BJ (cell line): ENCODE data around the gene RSAD1. TPM values are rescaled to one million over a fixed set of nuclear protein-coding genes. Genes with fewer than 3 reads are reported as not detected.

Experiments
- CTCF ChIA-PET: fragments of 350-600 bp; formaldehyde crosslinking; extraction: SDS; loops from one replicate; lab custom pipeline; 2021; ENCODE audit warnings: antibody characterized with exemption, inconsistent platforms; lab: Yijun Ruan, JAX
- POLR2A ChIA-PET: fragments of 300-600 bp; sonication (Branson Sonifier 250); formaldehyde crosslinking; extraction: SDS; loops from one replicate; lab custom pipeline; 2021; ENCODE audit warnings: antibody characterized with exemption; lab: Charles Lee
- DNase-seq: peaks from one replicate; pipeline ENCODE4 v3.0.0-alpha.2; 2011; ENCODE audit warnings: low read depth
- H3K27me3 ChIP-seq: 2 replicates; pipeline ENCODE4 v1.6.0; 2011; ENCODE audit warnings: low read length; ENCODE audit not compliant: control insufficient read depth, insufficient read depth
- H3K36me3 ChIP-seq: 2 replicates; pipeline ENCODE4 v1.5.1; 2011; ENCODE audit warnings: low read length; ENCODE audit not compliant: control insufficient read depth, insufficient read depth
- H3K4me3 ChIP-seq: 2 replicates; pipeline ENCODE4 v1.5.1; 2011; ENCODE audit warnings: low read depth, mild to moderate bottlenecking, control low read depth, low read length
- polyA plus RNA-seq: library from polyadenylated mRNA; depleted of rRNA; stranded (reverse); fragments of >200 nt; gene quantifications from 2 replicates; pipeline ENCODE4 v1.2.3, GENCODE V29; 2011
- TF ChIP-seq, protein P1 (sequence below): IDR thresholded peaks from 2 replicates; pipeline ENCODE4 v1.5.1; 2011; ENCODE audit warnings: low read depth, mild to moderate bottlenecking, control low read depth, inconsistent platforms, low read length, moderate library complexity; ENCODE audit not compliant: insufficient read depth

Gene RSAD1
- polyA plus RNA-seq, 1 experiment: 22.6 TPM

DNA sequence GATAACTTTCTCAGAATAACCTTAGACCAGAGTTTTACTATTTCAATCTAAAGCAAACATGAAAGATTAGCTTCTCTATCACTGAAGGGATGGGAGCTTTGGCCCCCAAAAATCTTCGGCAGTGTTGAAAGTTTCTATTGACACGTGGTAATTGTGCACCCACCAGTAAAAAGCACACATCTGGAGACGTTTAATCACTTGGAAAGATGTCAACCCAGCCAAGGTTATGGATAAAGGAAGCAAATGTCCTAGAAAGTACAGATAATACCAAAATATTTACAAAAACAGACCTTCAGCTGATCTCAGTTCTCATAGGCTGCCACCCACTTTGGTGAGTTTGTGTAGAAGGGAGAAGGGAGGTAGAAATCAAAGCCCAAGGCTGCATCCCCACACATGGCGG, 34.8 kb downstream of the RSAD1 start:
- no peak overlapping the region for H3K4me3 ChIP-seq
- peaks cover 2% of the 10 kb centered on the region; the same call in 1 of the 2 replicates for H3K27me3 ChIP-seq
- H3K36me3 ChIP-seq: no peaks in the 10 kb centered on the region
- ChIA-PET CTCF (interaction anchor here (0.8 kb wide), 1 partner anchor 29 kb away, joined by 3 read pairs; no protein-coding TSS in a partner anchor), POLR2A (no interaction called here)
- DNase-seq: no peak
- TF ChIP-seq, protein P1, sequence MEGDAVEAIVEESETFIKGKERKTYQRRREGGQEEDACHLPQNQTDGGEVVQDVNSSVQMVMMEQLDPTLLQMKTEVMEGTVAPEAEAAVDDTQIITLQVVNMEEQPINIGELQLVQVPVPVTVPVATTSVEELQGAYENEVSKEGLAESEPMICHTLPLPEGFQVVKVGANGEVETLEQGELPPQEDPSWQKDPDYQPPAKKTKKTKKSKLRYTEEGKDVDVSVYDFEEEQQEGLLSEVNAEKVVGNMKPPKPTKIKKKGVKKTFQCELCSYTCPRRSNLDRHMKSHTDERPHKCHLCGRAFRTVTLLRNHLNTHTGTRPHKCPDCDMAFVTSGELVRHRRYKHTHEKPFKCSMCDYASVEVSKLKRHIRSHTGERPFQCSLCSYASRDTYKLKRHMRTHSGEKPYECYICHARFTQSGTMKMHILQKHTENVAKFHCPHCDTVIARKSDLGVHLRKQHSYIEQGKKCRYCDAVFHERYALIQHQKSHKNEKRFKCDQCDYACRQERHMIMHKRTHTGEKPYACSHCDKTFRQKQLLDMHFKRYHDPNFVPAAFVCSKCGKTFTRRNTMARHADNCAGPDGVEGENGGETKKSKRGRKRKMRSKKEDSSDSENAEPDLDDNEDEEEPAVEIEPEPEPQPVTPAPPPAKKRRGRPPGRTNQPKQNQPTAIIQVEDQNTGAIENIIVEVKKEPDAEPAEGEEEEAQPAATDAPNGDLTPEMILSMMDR: no peak

- ChIA-PET POLR2A (no interaction called here), CTCF (interaction anchor here (0.8 to 3.5 kb wide), 3 partner anchors 8 to 36 kb away, joined by 3 to 14 read pairs (median 3); no protein-coding TSS in a partner anchor)
- no peak overlapping the region for H3K4me3 ChIP-seq
- no peaks in the 10 kb centered on the region for H3K36me3 ChIP-seq
- no peak for DNase-seq
- TF ChIP-seq, protein P1: no peak
- H3K27me3 ChIP-seq: peaks cover 2% of the 10 kb centered on the region; the same call in 1 of the 2 replicates
These were observed 35.7 kb downstream of the RSAD1 start for GRCh38 chr17:50514388-50514787.

DNA sequence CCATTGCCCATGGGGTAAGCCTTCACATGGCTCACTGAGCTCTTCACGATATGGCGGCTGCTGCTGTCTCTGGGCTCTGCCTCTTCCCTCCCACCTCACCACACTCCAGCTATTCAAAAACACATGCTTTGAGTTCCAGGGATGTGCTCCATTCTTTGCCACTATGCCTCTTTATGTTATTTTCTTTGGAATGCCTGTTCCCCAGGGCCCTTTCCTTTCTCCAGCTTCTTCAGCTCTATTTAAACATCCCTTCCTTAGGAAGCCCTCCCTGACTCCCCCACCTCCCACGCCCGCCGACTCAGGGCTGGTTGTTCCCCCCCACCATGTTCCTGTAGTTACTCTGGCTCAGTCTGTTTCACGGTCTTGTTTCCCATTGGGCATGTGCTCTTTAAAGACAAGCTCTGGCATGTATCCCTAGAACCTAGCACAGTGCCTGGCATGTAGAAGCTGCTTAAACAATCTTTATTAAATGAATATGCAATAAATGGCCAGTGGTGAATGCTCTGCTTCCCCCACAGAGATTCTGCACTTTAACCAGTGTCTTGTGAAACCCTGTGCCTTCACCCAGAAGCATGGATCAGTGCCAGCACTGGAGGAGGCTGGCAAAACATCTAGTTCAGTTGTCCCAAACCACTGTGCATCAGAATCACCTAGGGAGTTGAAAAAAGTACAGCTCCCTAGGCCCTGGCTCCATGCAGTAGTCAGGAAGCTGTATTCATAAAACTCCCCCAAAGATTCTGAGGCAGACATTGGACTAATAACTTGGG, 36.5 kb downstream of the RSAD1 start:
- peaks cover 2% of the 10 kb centered on the region; the same call in 1 of the 2 replicates for H3K27me3 ChIP-seq
- no peaks in the 10 kb centered on the region for H3K36me3 ChIP-seq
- CTCF ChIA-PET: interaction anchor here (0.8 to 3.5 kb wide), 6 partner anchors 8 to 37 kb away, joined by 3 to 14 read pairs (median 3); partner anchors contain the start of gene EPN3
- POLR2A ChIA-PET: interaction anchor here (0.6 kb wide), 1 partner anchor 301 kb away, joined by 14 read pairs; no protein-coding TSS in a partner anchor
- TF ChIP-seq, protein P1: no peak
- no peak overlapping the region for H3K4me3 ChIP-seq
- DNase-seq: no peak

DNA sequence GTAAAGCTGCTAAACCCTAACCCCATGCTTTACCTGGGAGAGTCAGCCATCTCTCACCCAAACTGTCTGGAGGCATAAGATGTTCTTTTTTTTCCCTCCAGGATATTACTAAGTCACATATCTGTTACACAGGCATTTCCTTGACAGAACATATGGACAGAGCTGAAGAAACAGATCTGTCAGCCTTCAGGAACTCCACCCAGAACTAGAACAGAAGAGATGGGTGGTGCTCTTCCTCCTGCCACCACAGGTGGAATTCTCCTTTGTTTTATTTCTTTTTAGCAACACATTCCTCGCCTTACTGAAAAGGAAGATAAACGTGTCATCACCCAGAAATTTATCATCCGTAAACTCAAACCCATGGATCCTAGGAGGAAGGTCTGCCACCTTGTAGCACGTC, 38.4 kb downstream of the RSAD1 start:
- no peaks in the 10 kb centered on the region for H3K36me3 ChIP-seq
- ChIA-PET POLR2A (no interaction called here), CTCF (interaction anchor here (3.5 kb wide), 1 partner anchor 15 kb away, joined by 14 read pairs; no protein-coding TSS in a partner anchor)
- no peak overlapping the region for H3K4me3 ChIP-seq
- DNase-seq: no peak
- TF ChIP-seq, protein P1: no peak
- H3K27me3 ChIP-seq: peaks cover 6% of the 10 kb centered on the region

GRCh38 chr17:50517504-50518383, 39.1 kb downstream of the RSAD1 start:
- ChIA-PET POLR2A (no interaction called here), CTCF (interaction anchor here (3.5 kb wide), 1 partner anchor 16 kb away, joined by 14 read pairs; no protein-coding TSS in a partner anchor)
- DNase-seq: no peak
- Histone ChIP-seq H3K4me3 (no peak overlapping the region), H3K27me3 (peaks cover 6% of the 10 kb centered on the region), H3K36me3 (no peaks in the 10 kb centered on the region)
- TF ChIP-seq, protein P1: no peak
